ENCODE results near the gene MBD3L1. TPM values are rescaled to one million over a fixed set of nuclear protein-coding genes. Genes with fewer than 3 reads are reported as not detected.

MBD3L1 gene
- total RNA-seq, 1 donor from 2014 or later: not detected

DNA sequence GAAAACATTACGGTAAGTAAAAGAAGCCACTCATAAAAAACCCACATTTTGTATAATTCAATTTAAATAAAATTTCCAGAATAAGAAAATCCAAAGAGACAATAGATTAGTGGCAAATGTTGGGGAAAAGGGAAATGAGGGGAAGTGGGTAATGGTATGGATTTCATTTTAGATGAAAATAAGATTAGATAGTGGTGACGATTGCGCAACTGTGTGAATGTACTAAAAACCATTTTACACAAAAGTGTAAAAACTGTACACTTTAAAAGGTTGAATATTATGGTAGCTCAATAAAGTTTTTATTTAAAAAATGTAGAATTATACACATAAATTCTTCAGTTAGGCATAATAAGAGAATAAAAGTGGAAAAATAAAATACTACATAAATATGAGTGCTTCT is 3.7 kb downstream of the MBD3L1 start:
- no peak for DNase-seq (ENCODE audit: low read depth)
- TF ChIP-seq, protein P1, sequence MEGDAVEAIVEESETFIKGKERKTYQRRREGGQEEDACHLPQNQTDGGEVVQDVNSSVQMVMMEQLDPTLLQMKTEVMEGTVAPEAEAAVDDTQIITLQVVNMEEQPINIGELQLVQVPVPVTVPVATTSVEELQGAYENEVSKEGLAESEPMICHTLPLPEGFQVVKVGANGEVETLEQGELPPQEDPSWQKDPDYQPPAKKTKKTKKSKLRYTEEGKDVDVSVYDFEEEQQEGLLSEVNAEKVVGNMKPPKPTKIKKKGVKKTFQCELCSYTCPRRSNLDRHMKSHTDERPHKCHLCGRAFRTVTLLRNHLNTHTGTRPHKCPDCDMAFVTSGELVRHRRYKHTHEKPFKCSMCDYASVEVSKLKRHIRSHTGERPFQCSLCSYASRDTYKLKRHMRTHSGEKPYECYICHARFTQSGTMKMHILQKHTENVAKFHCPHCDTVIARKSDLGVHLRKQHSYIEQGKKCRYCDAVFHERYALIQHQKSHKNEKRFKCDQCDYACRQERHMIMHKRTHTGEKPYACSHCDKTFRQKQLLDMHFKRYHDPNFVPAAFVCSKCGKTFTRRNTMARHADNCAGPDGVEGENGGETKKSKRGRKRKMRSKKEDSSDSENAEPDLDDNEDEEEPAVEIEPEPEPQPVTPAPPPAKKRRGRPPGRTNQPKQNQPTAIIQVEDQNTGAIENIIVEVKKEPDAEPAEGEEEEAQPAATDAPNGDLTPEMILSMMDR (conservative IDR thresholded peaks at IDR 0.05; ENCODE audit: low read depth, low read length): no peak
- no peak overlapping the region for H3K4me3 ChIP-seq (ENCODE audit: low read depth, low read length)

DNA sequence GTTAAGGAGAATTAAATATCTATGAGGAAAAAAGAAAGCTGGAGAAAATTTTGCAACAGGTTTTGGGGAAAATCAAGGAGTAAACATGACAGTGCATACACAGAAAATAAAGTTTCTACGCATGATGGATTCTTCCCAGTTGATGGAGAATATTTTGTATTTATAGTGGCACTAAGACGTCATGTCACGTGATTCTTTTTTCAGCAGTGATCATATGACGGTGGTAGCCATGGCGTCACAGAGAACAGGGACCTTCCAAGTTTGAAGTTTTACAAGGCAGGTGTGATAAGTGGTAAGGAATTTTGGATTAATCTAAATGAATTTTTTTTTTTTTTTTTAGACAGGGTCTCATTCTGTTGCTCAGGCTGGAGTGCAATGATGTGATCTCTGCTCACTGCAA is 8.5 kb downstream of the MBD3L1 start:
- TF ChIP-seq, protein P1 (conservative IDR thresholded peaks at IDR 0.05; ENCODE audit: low read depth, low read length): no peak
- no peak overlapping the region for H3K4me3 ChIP-seq (ENCODE audit: low read depth, low read length)
- no peak for DNase-seq (ENCODE audit: low read depth)

DNA sequence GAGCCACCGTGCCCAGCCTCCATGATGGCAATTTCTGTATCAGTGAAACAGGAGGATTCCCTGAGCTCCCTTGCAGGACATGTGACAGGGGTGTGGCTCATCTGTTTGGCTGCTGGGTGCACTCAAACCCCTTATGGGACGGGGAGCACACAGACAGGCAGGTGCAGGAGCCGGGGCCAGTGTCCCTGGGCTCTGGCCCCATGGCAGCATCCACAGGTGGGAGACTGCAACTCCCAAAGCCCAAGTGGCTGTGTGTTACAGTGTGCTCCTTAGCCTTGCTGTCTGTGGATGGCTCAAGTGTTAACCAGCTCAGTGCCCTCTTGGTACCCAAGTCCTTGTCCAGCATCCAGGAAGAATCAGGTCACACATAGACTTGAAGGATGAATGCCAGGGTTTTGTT is 14.6 kb downstream of the MBD3L1 start:
- no peak for DNase-seq (ENCODE audit: low read depth)
- TF ChIP-seq, protein P1 (conservative IDR thresholded peaks at IDR 0.05; ENCODE audit: low read depth, low read length): no peak
- no peak overlapping the region for H3K4me3 ChIP-seq (ENCODE audit: low read depth, low read length)

DNA sequence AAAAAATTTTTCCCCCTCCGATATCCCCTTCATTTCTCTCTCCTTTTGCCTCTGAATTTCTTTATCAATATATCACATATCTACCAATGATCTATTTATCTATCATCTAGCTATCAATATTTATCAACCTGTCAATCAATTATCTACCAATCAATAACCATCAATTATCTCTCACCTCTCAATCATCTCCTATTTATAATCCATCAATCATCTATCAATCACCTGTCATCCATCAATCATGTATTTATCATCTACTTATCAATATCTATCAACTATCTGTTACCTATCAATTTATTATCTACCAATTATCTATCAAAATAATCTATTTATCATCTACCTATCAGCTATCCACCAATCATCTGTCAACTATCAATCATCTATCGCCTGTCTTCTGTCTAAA is 17.1 kb downstream of the MBD3L1 start:
- TF ChIP-seq, protein P1 (conservative IDR thresholded peaks at IDR 0.05; ENCODE audit: low read depth, low read length): no peak
- H3K4me3 ChIP-seq (ENCODE audit: low read depth, low read length): no peak overlapping the region
- no peak for DNase-seq (ENCODE audit: low read depth)

DNA sequence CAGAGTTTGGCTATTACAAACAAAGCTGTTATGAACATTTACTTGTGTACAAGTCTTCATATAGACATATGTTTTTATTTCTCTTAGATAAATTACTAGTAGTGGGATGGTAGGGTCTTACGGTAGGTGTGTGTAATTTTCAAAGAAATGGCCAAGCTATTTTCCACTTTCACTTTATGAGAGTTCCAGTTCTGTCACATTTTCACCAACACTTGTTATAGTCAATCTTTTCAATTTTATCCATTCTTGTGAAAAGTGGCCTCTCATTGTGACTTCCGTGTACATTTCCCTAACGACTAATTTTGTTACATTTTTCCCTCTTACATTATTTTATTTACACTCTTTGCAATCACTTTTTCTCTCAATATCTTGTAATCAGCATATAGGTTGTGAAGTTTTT is 18.3 kb downstream of the MBD3L1 start:
- TF ChIP-seq, protein P1 (conservative IDR thresholded peaks at IDR 0.05; ENCODE audit: low read depth, low read length): no peak
- no peak for DNase-seq (ENCODE audit: low read depth)
- H3K4me3 ChIP-seq (ENCODE audit: low read depth, low read length): no peak overlapping the region

DNA sequence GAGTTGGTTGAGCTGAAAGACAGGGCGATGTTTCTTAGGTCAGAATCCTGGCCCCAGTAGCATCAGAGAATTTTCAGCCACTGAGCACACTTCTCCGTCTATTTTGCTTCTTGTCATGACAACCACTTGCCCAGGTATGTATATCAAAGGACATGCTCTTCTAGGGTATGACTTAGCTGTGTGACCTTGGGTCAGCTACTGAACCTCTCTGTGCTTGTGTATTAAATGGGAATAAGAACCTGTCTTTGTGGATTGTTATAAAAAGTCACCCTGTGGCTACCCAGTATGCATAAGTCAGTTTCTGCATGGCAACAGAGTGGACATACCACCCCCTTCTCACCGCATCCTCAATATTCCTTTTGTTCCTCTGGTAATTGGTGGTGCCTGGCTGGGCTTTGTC is 26.1 kb downstream of the MBD3L1 start:
- H3K4me3 ChIP-seq (ENCODE audit: low read depth, low read length): no peak overlapping the region
- TF ChIP-seq, protein P1 (conservative IDR thresholded peaks at IDR 0.05; ENCODE audit: low read depth, low read length): no peak
- DNase-seq (ENCODE audit: low read depth): no peak

DNA sequence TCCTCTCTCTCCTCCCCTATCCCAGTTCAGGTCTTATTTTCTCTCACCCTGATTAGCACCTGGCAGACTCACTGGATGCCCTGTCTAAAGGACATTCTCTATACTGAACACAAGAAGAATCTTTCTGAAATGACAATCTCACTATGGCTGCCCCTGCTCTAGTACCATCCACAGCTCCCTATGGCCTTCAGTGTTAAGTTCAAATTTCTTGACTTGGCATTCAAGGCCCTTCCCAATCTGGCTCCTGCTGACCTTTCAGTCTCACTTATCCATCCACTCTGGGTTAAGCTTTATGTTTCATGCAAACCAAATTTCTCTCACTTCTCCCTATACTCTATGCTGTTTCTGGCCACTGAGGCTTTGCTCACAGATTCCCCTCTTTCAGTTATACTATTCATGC is 34.2 kb downstream of the MBD3L1 start:
- TF ChIP-seq, protein P1 (conservative IDR thresholded peaks at IDR 0.05; ENCODE audit: low read depth, low read length): no peak
- H3K4me3 ChIP-seq (ENCODE audit: low read depth, low read length): no peak overlapping the region
- no peak for DNase-seq (ENCODE audit: low read depth)
